NCI-H1417 treated with DMSO at 0.1 percent for 48 hours (cell line): ENCODE results near the gene NFE2L1.
"Not testable (repeated sequence)": the region's sequence is repeated elsewhere in the genome, so short reads cannot be mapped to it uniquely, and the experiment has no call there.

Experiments used
- DNase-seq: peaks from one replicate; lab custom pipeline; 2025; lab: John Stamatoyannopoulos, UW

Gene NFE2L1

GRCh38 chr17:48024149-48025039 lies 23.8 kb upstream of the NFE2L1 start:
- DNase-seq = no peak

- peak; percentile 71 for DNase-seq
These were observed 22.9 kb upstream of the NFE2L1 start for GRCh38 chr17:48025040-48025903.

- no peak for DNase-seq
These were observed 22.2 kb upstream of the NFE2L1 start for GRCh38 chr17:48025904-48026501.

- peak; percentile 28 for DNase-seq
These were observed 21.4 kb upstream of the NFE2L1 start for GRCh38 chr17:48026502-48027321.

GRCh38 chr17:48027322-48027981 lies 20.7 kb upstream of the NFE2L1 start:
- DNase-seq = no peak

- no peak for DNase-seq
These were observed 19.4 kb upstream of the NFE2L1 start for GRCh38 chr17:48028736-48029135.

GRCh38 chr17:48030531-48030930 lies 17.6 kb upstream of the NFE2L1 start:
- DNase-seq = no peak

- DNase-seq = no peak
These were observed 16.2 kb upstream of the NFE2L1 start for GRCh38 chr17:48031966-48032365.

- DNase-seq = not testable (repeated sequence)
These were observed 13.4 kb upstream of the NFE2L1 start for GRCh38 chr17:48034734-48035133.

- no peak for DNase-seq
These were observed 11.5 kb upstream of the NFE2L1 start for GRCh38 chr17:48036693-48037035.

- DNase-seq = no peak
These were observed 10.9 kb upstream of the NFE2L1 start, which contains the start of gene COPZ2 for GRCh38 chr17:48037036-48037837. COPZ2 (minus strand) TSS chr17:48037797; CDS start chr17:48037777, 20 bp downstream.

- DNase-seq = no peak
These were observed 10.3 kb upstream of the NFE2L1 start for GRCh38 chr17:48037838-48038323.

GRCh38 chr17:48038687-48039086 lies 9.5 kb upstream of the NFE2L1 start:
- DNase-seq = no peak

- DNase-seq = no peak
These were observed 5.0 kb upstream of the NFE2L1 start for GRCh38 chr17:48043176-48043575.

- DNase-seq = no peak
These were observed 3.3 kb upstream of the NFE2L1 start for GRCh38 chr17:48044851-48045250.

GRCh38 chr17:48045316-48046001 lies 2.7 kb upstream of the NFE2L1 start:
- no peak for DNase-seq

- DNase-seq = no peak
These were observed 1.9 kb upstream of the NFE2L1 start for GRCh38 chr17:48046296-48046695.

- DNase-seq = no peak
These were observed 932 bp upstream of the NFE2L1 start for GRCh38 chr17:48047113-48047740.
